Measurements from ENCODE around the gene CST2. TPM values are rescaled to one million over a fixed set of nuclear protein-coding genes. Genes with fewer than 3 reads are reported as not detected.

The CST2 gene
- polyA plus RNA-seq, 1 donor from 2014 or later: not detected

DNA sequence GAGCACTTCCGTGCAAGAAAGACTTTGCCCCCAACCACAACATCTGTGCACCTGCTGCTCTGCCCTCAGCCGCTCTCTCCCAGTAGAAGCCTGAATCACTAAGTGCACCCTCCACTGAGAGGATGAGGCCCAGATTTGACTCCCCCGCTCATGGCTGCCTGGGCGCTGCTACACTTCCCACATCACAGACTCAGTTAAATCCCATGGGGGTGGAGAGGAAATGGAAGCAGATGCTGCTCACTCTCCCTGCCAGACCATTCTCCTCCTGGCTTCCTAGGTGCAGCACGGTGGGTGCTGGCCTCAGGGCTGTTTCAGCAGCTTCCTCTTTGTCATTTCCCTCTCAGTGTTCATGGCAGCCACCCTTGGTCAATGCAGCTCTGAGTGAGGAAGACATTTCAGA, 48.2 kb upstream of the CST2 start:
- Histone ChIP-seq H3K27me3 (ENCODE audit: insufficient read depth, low read depth, low read length) (no peaks in the 10 kb centered on the region), H3K27ac (ENCODE audit: low read length) (no peak overlapping the region), H3F3A (ENCODE audit: insufficient read depth, low read length, poor library complexity, severe bottlenecking) (no peaks in the 10 kb centered on the region), H3K4me3 (ENCODE audit: low read length) (no peak overlapping the region), H3K79me2 (replicated peaks; ENCODE audit: insufficient read depth, low read length) (no peaks in the 10 kb centered on the region), H3K9me3 (ENCODE audit: low read length) (no peaks in the 10 kb centered on the region), H4K20me1 (ENCODE audit: insufficient read depth) (no peaks in the 10 kb centered on the region), H3K9ac (ENCODE audit: low read length) (no peak overlapping the region), H3K9me2 (ENCODE audit: insufficient read depth, low read length) (no peaks in the 10 kb centered on the region), H3K4me2 (ENCODE audit: low read length) (no peak overlapping the region), H2AFZ (ENCODE audit: low read depth, low read length) (no peak overlapping the region), H3K36me3 (ENCODE audit: insufficient read depth, low read length) (no peaks in the 10 kb centered on the region)
- TF ChIP-seq POLR2AphosphoS5 (IDR thresholded peaks at IDR 0.05): no peak
- TF ChIP-seq RAD21 (conservative IDR thresholded peaks at IDR 0.05): no peak
- TF ChIP-seq MXI1 (conservative IDR thresholded peaks at IDR 0.05; ENCODE audit: poor library complexity, severe bottlenecking): no peak
- TF ChIP-seq SMC3 (conservative IDR thresholded peaks at IDR 0.05; ENCODE audit: poor library complexity): no peak
- no peak for TF ChIP-seq TAF1 (IDR thresholded peaks at IDR 0.05; ENCODE audit: low read depth)
- TF ChIP-seq EP300 (conservative IDR thresholded peaks at IDR 0.05; ENCODE audit: poor library complexity, severe bottlenecking): no peak
- TF ChIP-seq EZH2 (IDR thresholded peaks at IDR 0.05; ENCODE audit: borderline replicate concordance, insufficient read depth, low read length, poor library complexity, severe bottlenecking): no peak
- TF ChIP-seq, protein P1, sequence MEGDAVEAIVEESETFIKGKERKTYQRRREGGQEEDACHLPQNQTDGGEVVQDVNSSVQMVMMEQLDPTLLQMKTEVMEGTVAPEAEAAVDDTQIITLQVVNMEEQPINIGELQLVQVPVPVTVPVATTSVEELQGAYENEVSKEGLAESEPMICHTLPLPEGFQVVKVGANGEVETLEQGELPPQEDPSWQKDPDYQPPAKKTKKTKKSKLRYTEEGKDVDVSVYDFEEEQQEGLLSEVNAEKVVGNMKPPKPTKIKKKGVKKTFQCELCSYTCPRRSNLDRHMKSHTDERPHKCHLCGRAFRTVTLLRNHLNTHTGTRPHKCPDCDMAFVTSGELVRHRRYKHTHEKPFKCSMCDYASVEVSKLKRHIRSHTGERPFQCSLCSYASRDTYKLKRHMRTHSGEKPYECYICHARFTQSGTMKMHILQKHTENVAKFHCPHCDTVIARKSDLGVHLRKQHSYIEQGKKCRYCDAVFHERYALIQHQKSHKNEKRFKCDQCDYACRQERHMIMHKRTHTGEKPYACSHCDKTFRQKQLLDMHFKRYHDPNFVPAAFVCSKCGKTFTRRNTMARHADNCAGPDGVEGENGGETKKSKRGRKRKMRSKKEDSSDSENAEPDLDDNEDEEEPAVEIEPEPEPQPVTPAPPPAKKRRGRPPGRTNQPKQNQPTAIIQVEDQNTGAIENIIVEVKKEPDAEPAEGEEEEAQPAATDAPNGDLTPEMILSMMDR (IDR thresholded peaks at IDR 0.05; ENCODE audit: poor library complexity, severe bottlenecking): no peak
- TF ChIP-seq, protein P2, sequence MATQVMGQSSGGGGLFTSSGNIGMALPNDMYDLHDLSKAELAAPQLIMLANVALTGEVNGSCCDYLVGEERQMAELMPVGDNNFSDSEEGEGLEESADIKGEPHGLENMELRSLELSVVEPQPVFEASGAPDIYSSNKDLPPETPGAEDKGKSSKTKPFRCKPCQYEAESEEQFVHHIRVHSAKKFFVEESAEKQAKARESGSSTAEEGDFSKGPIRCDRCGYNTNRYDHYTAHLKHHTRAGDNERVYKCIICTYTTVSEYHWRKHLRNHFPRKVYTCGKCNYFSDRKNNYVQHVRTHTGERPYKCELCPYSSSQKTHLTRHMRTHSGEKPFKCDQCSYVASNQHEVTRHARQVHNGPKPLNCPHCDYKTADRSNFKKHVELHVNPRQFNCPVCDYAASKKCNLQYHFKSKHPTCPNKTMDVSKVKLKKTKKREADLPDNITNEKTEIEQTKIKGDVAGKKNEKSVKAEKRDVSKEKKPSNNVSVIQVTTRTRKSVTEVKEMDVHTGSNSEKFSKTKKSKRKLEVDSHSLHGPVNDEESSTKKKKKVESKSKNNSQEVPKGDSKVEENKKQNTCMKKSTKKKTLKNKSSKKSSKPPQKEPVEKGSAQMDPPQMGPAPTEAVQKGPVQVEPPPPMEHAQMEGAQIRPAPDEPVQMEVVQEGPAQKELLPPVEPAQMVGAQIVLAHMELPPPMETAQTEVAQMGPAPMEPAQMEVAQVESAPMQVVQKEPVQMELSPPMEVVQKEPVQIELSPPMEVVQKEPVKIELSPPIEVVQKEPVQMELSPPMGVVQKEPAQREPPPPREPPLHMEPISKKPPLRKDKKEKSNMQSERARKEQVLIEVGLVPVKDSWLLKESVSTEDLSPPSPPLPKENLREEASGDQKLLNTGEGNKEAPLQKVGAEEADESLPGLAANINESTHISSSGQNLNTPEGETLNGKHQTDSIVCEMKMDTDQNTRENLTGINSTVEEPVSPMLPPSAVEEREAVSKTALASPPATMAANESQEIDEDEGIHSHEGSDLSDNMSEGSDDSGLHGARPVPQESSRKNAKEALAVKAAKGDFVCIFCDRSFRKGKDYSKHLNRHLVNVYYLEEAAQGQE (IDR thresholded peaks at IDR 0.05; ENCODE audit: borderline replicate concordance): no peak

DNA sequence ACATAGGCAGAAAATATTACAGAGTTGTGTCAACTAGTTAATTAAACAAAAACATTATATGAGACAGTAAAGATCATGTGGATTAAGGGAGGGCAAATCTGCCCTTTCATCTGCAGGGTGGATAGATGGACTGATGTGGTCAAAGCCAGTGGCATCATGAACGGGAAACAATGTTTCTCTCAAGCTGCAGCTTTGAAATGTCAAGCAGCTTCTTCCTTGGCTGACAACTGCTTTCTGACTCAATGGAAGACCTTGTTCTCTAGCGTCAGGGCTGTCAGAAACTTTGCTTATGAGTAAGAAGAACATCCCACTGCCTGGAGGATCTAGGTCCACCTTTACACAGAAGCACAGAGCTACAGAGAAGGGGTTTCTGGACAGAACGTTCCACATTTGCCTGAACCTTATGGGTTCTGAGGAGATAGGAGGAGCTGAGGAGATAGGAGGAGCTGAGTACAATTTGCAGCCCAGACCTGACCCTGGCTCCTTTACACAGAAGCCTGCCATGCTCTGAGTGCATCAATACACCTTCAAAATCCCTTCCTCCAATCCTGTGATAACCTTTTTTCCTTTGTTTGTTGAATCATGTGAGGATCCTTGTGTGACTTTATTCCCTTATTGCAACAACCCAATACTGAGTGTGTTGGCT, 47.0 kb upstream of the CST2 start:
- no peak for TF ChIP-seq MXI1 (conservative IDR thresholded peaks at IDR 0.05; ENCODE audit: poor library complexity, severe bottlenecking)
- TF ChIP-seq, protein P1 (IDR thresholded peaks at IDR 0.05; ENCODE audit: poor library complexity, severe bottlenecking): no peak
- Histone ChIP-seq H4K20me1 (ENCODE audit: insufficient read depth) (no peaks in the 10 kb centered on the region), H3K4me3 (ENCODE audit: low read length) (no peak overlapping the region), H3K27me3 (ENCODE audit: insufficient read depth, low read depth, low read length) (no peaks in the 10 kb centered on the region), H3K79me2 (replicated peaks; ENCODE audit: insufficient read depth, low read length) (no peaks in the 10 kb centered on the region), H3K27ac (ENCODE audit: low read length) (no peak overlapping the region), H3K9ac (ENCODE audit: low read length) (no peak overlapping the region), H3K9me2 (ENCODE audit: insufficient read depth, low read length) (no peaks in the 10 kb centered on the region), H3F3A (ENCODE audit: insufficient read depth, low read length, poor library complexity, severe bottlenecking) (no peaks in the 10 kb centered on the region), H3K36me3 (ENCODE audit: insufficient read depth, low read length) (no peaks in the 10 kb centered on the region), H3K9me3 (ENCODE audit: low read length) (no peaks in the 10 kb centered on the region), H2AFZ (ENCODE audit: low read depth, low read length) (no peak overlapping the region), H3K4me2 (ENCODE audit: low read length) (no peak overlapping the region)

All from neural cell (in vitro differentiated cells).